IMR-90 (cell line): Measurements from ENCODE around the gene POU2F1. TPM values are rescaled to one million over a fixed set of nuclear protein-coding genes. Genes with fewer than 3 reads are reported as not detected.

ENCODE experiments used
- ATAC-seq: fragments of 200-7000 bp; cut with Tn5 transposase; 2 replicates; pipeline ENCODE4 v1.9.1; 2020; ENCODE audit warnings: low read depth, mild to moderate bottlenecking, moderate library complexity
- BruUV-seq: library from RNA; stranded (reverse); fragments of 400-500 nt; replicated peaks from 2 replicates; lab custom pipeline; 2021; lab: Mats Ljungman, UMichigan
- CTCF ChIA-PET: fragments of 300-600 bp; formaldehyde crosslinking; extraction: SDS; loops from one replicate; lab custom pipeline; 2021; ENCODE audit warnings: antibody characterized with exemption; lab: Yijun Ruan, JAX
- POLR2A ChIA-PET: fragments of 300-600 bp; sonication (Branson Sonifier 250); formaldehyde crosslinking; loops from one replicate; lab custom pipeline; 2022; ENCODE audit warnings: antibody characterized with exemption; ENCODE audit not compliant: unreplicated experiment; lab: Charles Lee
- DNase-seq: peaks from one replicate; pipeline ENCODE4 v3.0.0; 2013
- H2AFZ ChIP-seq: replicated peaks from 2 replicates; pipeline ENCODE3; 2013; ENCODE audit warnings: low read length, mild to moderate bottlenecking; ENCODE audit not compliant: poor library complexity
- H2AK5ac ChIP-seq: 2 replicates; pipeline ENCODE4 v1.6.1; 2013; ENCODE audit warnings: low read depth, low read length, inconsistent platforms
- H2AK9ac ChIP-seq: replicated peaks from 2 replicates; pipeline ENCODE3; 2013; ENCODE audit warnings: mild to moderate bottlenecking, low read depth, low read length, moderate library complexity; ENCODE audit not compliant: poor library complexity
- H2BK120ac ChIP-seq: 2 replicates; pipeline ENCODE4 v1.6.1; 2013; ENCODE audit warnings: low read depth, low read length, inconsistent platforms
- H2BK15ac ChIP-seq: 3 replicates; pipeline ENCODE4 v1.6.1; 2013; ENCODE audit warnings: low read depth, low read length, inconsistent platforms
- H2BK20ac ChIP-seq: 2 replicates; pipeline ENCODE4 v1.6.1; 2013; ENCODE audit warnings: low read depth, mild to moderate bottlenecking, inconsistent platforms, low read length, moderate library complexity
- H2BK5ac ChIP-seq: 2 replicates; pipeline ENCODE4 v1.6.1; 2013; ENCODE audit warnings: mild to moderate bottlenecking, low read depth, low read length, inconsistent platforms; ENCODE audit not compliant: poor library complexity, severe bottlenecking
- H3K14ac ChIP-seq: replicated peaks from 2 replicates; pipeline ENCODE4 v1.6.1; 2013; ENCODE audit warnings: low read depth, low read length, inconsistent platforms
- H3K18ac ChIP-seq: 2 replicates; pipeline ENCODE4 v1.6.1; 2013; ENCODE audit warnings: low read depth, low read length, control low read depth
- H3K23ac ChIP-seq: 2 replicates; pipeline ENCODE4 v1.6.1; 2013; ENCODE audit warnings: low read depth, low read length, inconsistent platforms
- H3K27ac ChIP-seq: 2 replicates; pipeline ENCODE4 v1.5.1; 2013; ENCODE audit warnings: mild to moderate bottlenecking, control low read depth, low read length; ENCODE audit not compliant: insufficient read depth
- H3K27me3 ChIP-seq: 2 replicates; pipeline ENCODE4 v1.6.1; 2013; ENCODE audit warnings: low read length; ENCODE audit not compliant: control insufficient read depth, insufficient read depth
- H3K36me3 ChIP-seq: 2 replicates; pipeline ENCODE4 v1.6.1; 2013; ENCODE audit warnings: low read length, mixed read lengths; ENCODE audit not compliant: control insufficient read depth, insufficient read depth
- H3K4ac ChIP-seq: 2 replicates; pipeline ENCODE4 v1.6.1; 2013; ENCODE audit warnings: low read depth, low read length, inconsistent platforms
- H3K4me1 ChIP-seq: 2 replicates; pipeline ENCODE4 v1.6.1; 2013; ENCODE audit warnings: low read length, mixed read lengths; ENCODE audit not compliant: control insufficient read depth, insufficient read depth
- H3K4me2 ChIP-seq: 2 replicates; pipeline ENCODE4 v1.6.1; 2013; ENCODE audit warnings: low read depth, mild to moderate bottlenecking, control low read depth, low read length, moderate library complexity
- H3K4me3 ChIP-seq: 2 replicates; pipeline ENCODE4 v1.5.1; 2013; ENCODE audit warnings: low read depth, mild to moderate bottlenecking, control low read depth, low read length, moderate library complexity; ENCODE audit not compliant: insufficient read depth
- H3K56ac ChIP-seq: 2 replicates; pipeline ENCODE4 v1.6.1; 2013; ENCODE audit warnings: low read length, inconsistent platforms; ENCODE audit not compliant: insufficient read depth; ENCODE audit errors: extremely low read depth
- H3K79me1 ChIP-seq, 2 experiments: 2 replicates each; pipeline ENCODE4 v1.6.1; 2013; ENCODE audit warnings: low read length in 2 of 2, inconsistent platforms in 1 of 2, low read depth in 1 of 2
- H3K9ac ChIP-seq: 2 replicates; pipeline ENCODE4 v1.6.1; 2013; ENCODE audit warnings: low read depth, low read length, control low read depth
- H3K9me1 ChIP-seq: 2 replicates; pipeline ENCODE4 v1.6.1; 2013; ENCODE audit warnings: low read length, inconsistent platforms; ENCODE audit not compliant: insufficient read depth
- H3K9me3 ChIP-seq: 2 replicates; pipeline ENCODE4 v1.6.1; 2013; ENCODE audit warnings: low read length; ENCODE audit not compliant: control insufficient read depth, insufficient read depth
- H4K20me1 ChIP-seq: 2 replicates; pipeline ENCODE4 v1.6.1; 2013; ENCODE audit warnings: low read length, inconsistent platforms; ENCODE audit not compliant: insufficient read depth
- H4K5ac ChIP-seq: 2 replicates; pipeline ENCODE4 v1.6.1; 2013; ENCODE audit warnings: mild to moderate bottlenecking, low read depth, low read length, control low read depth
- H4K8ac ChIP-seq, 2 experiments: 2 replicates each; pipeline ENCODE4 v1.6.1; 2013; ENCODE audit warnings: low read depth in 2 of 2, low read length in 2 of 2, control low read depth in 1 of 2, inconsistent platforms in 1 of 2
- H4K91ac ChIP-seq: 2 replicates; pipeline ENCODE4 v1.6.1; 2013; ENCODE audit warnings: low read depth, low read length, inconsistent platforms; ENCODE audit not compliant: insufficient read depth
- BHLHE40 ChIP-seq: fragments of 150-350 bp; IDR thresholded peaks from 2 replicates; pipeline ENCODE4 v1.6.1; 2016; ENCODE audit warnings: mild to moderate bottlenecking, low read depth, low read length
- CHD1 ChIP-seq: IDR thresholded peaks from 2 replicates; pipeline ENCODE4 v1.6.1; 2012; ENCODE audit warnings: low read depth, low read length, improper control_type of control experiment
- FOS ChIP-seq: fragments of 150-350 bp; IDR thresholded peaks from 2 replicates; pipeline ENCODE4 v1.6.1; 2016; ENCODE audit warnings: low read depth, low read length
- MAFK ChIP-seq: IDR thresholded peaks from 2 replicates; pipeline ENCODE4 v1.6.1; 2012; ENCODE audit warnings: low read depth, low read length, improper control_type of control experiment
- MAZ ChIP-seq: IDR thresholded peaks from 2 replicates; pipeline ENCODE4 v1.6.1; 2012; ENCODE audit warnings: low read depth, mild to moderate bottlenecking, low read length, improper control_type of control experiment, moderate library complexity, borderline replicate concordance
- MXI1 ChIP-seq: IDR thresholded peaks from 2 replicates; pipeline ENCODE4 v1.6.1; 2012; ENCODE audit warnings: low read depth, mild to moderate bottlenecking, low read length, moderate library complexity, borderline replicate concordance
- NFE2L2 ChIP-seq: fragments of 150-350 bp; IDR thresholded peaks from 2 replicates; pipeline ENCODE4 v1.6.1; 2016; ENCODE audit warnings: low read depth, mild to moderate bottlenecking, low read length
- POLR2A ChIP-seq: IDR thresholded peaks from 2 replicates; pipeline ENCODE4 v1.6.1; 2012; ENCODE audit warnings: mild to moderate bottlenecking, low read depth, low read length
- RAD21 ChIP-seq: IDR thresholded peaks from 2 replicates; pipeline ENCODE4 v1.6.1; 2012; ENCODE audit warnings: low read length, improper control_type of control experiment
- SMC3 ChIP-seq: fragments of 150-350 bp; IDR thresholded peaks from 2 replicates; pipeline ENCODE4 v1.6.1; 2016; ENCODE audit warnings: low read depth, mild to moderate bottlenecking, antibody characterized with exemption, low read length, moderate library complexity
- WGBS, 2 experiments: methylation state at CpG; one replicate each; pipeline versions ENCODE4 v1.1.5 to v1.1.7; 2013; ENCODE audit warnings: missing lambda C conversion rate in 2 of 2; ENCODE audit not compliant: insufficient read length in 1 of 2; ENCODE audit errors: extremely low coverage in 2 of 2; 5-methylcytosine and 5-hydroxymethylcytosine counted together
- dilution Hi-C: fragments of 300-500 bp; cut with HindIII; formaldehyde crosslinking; loops from one replicate; pipeline ENCODE4 v1.14.3; 2018; ENCODE audit warnings: low sequenced_read_pairs; ENCODE audit not compliant: unreplicated experiment
- in situ Hi-C: fragments of 300-500 bp; cut with MboI; formaldehyde crosslinking; loops from 3 replicates; pipeline ENCODE4 v1.14.3; 2019; ENCODE audit warnings: low sequenced_read_pairs, inconsistent platforms, mixed read lengths
- intact Hi-C: fragments of 100-400 bp; cut with micrococcal nuclease; formaldehyde crosslinking; loops from 2 replicates; pipeline ENCODE4 v1.10.0; 2022
- polyA plus RNA-seq, 3 experiments: library from polyadenylated mRNA; depleted of rRNA; stranded (reverse); fragments of >200 nt; gene quantifications; 2 replicates each; pipeline ENCODE4 v1.2.3, GENCODE V29; 2012; ENCODE audit warnings: low replicate concordance in 1 of 3
- total RNA-seq: library from RNA; depleted of rRNA; stranded (reverse); fragments of >200 nt; gene quantifications from 2 replicates; pipeline ENCODE4 v1.2.3, GENCODE V29; 2012
- TF ChIP-seq, protein P1 (sequence below): fragments of 150-350 bp; IDR thresholded peaks from 2 replicates; pipeline ENCODE4 v1.6.1; 2016; ENCODE audit warnings: low read depth, mild to moderate bottlenecking, low read length, moderate library complexity, borderline replicate concordance

Gene POU2F1
- total and polyA plus RNA-seq, 2 of the 4 experiments (the other 2 are of a cell fraction), result 1.2 to 3.4 TPM

DNA sequence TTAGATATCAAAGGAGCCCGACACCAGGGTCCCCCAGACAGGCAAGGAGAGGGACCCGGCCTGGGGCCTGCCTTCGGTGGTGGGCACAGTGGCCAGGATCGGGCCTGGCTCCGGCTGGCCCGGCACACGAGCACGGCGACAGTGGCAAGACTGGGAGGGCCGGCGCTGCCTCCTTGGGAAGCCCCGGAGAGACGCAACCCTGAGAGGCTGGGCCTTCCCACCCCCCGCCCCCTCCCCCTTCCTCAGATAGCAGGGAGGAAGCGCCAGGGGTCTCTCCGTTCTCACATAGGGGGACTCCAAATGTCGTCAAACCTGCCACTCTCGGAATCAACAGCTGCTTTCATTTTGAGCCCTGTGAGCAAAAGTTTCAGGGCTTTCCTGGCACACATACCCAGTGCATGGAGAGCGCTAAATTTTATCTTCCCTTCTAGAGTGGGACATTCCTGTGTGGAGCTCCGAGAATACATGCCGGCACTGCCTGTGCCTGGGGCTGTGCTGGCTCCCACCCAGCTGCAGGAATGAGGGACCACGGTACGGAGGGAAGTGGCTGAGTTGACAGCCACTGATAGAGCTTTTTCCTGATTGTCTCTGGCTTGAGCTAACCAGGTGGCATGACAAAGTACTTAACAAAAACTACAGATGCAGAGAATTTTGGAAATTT is 235.2 kb downstream of the POU2F1 start (continued):
- no peak for TF ChIP-seq RAD21

DNA sequence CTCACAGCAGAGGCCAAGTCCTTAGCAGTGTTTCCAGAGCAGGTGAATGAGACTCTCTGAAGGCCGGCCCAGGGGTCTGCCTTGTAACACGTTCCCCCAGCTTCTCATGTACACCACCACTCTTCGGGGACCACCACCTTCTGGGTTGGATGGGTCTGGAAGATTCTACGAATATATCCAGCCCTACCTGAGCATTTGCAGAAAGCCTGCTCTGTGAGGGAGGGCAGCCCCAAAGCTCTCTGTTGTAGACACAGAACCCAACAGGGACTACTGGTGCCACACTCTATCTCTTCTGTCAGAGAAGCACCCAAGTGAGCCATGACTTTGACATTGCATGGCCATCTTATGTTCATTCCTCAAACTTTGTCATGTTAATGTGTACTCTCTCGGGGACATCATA is 235.8 kb downstream of the POU2F1 start:
- Histone ChIP-seq H2BK120ac (no peak overlapping the region), H3K9ac (no peak overlapping the region), H3K79me1 (no peaks in the 10 kb centered on the region), H3K4ac (no peak overlapping the region), H3K36me3 (no peaks in the 10 kb centered on the region), H3K4me2 (no peak overlapping the region), H3K4me3 (no peak overlapping the region), H3K14ac (no peak overlapping the region), H3K56ac (no peak overlapping the region), H2BK5ac (no peak overlapping the region), H2AK9ac (no peak overlapping the region), H3K4me1 (no peaks in the 10 kb centered on the region), H4K8ac (no peak overlapping the region), H2BK15ac (no peak overlapping the region), H4K91ac (no peak overlapping the region), H3K18ac (no peak overlapping the region), H2AFZ (peak overlapping the region; percentile 14), H3K23ac (no peak overlapping the region), H3K27ac (no peak overlapping the region), H3K27me3 (peaks cover 27% of the 10 kb centered on the region), H2AK5ac (no peak overlapping the region), H4K20me1 (no peaks in the 10 kb centered on the region), H4K5ac (no peak overlapping the region), H2BK20ac (no peak overlapping the region), H3K9me1 (no peaks in the 10 kb centered on the region; the same call in 1 of the 2 replicates), H3K9me3 (no peaks in the 10 kb centered on the region)
- no peak for TF ChIP-seq BHLHE40
- no peak for TF ChIP-seq NFE2L2
- TF ChIP-seq SMC3, result no peak
- no peak for TF ChIP-seq POLR2A
- TF ChIP-seq MXI1, result no peak
- no peak for TF ChIP-seq MAZ
- no peak for TF ChIP-seq FOS
- no peak for TF ChIP-seq CHD1
- TF ChIP-seq RAD21, result no peak
- no peak for TF ChIP-seq MAFK
- TF ChIP-seq, protein P1, sequence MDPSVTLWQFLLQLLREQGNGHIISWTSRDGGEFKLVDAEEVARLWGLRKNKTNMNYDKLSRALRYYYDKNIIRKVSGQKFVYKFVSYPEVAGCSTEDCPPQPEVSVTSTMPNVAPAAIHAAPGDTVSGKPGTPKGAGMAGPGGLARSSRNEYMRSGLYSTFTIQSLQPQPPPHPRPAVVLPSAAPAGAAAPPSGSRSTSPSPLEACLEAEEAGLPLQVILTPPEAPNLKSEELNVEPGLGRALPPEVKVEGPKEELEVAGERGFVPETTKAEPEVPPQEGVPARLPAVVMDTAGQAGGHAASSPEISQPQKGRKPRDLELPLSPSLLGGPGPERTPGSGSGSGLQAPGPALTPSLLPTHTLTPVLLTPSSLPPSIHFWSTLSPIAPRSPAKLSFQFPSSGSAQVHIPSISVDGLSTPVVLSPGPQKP, result no peak
- dilution Hi-C loops (no loop called here), intact Hi-C loops (loop anchor here (10.0 kb wide), 1 partner anchor 228 kb away; no protein-coding TSS in a partner anchor), in situ Hi-C loops (no loop called here)
- ChIA-PET POLR2A (no interaction called here), CTCF (interaction anchor here (1.1 kb wide), 1 partner anchor 16 kb away, joined by 3 read pairs; no protein-coding TSS in a partner anchor)
- DNase-seq, result no peak
- no CpG with 5 or more reads among the region's 5 CpGs for WGBS, 2 experiments
- BruUV-seq, result no TSS peak
- no peak for ATAC-seq
